K562 (cell line): ENCODE measurements around the gene CDH5. TPM values are rescaled to one million over a fixed set of nuclear protein-coding genes. Genes with fewer than 3 reads are reported as not detected.
A peak's percentile ranks its signal among the peaks of the same experiment; 100 is the strongest.
"Not testable (repeated sequence)": the region's sequence is repeated elsewhere in the genome, so short reads cannot be mapped to it uniquely, and the experiment has no call there.

Experiments used
- ATAC-seq: fragments of 200-7000 bp; cut with Tn5 transposase; 3 replicates; pipeline ENCODE4 v1.9.1; 2020; ENCODE audit warnings: moderate library complexity
- BruUV-seq: library from RNA; stranded (reverse); fragments of 400-500 nt; replicated peaks from 2 replicates; lab custom pipeline; 2021; lab: Mats Ljungman, UMichigan
- CTCF ChIA-PET: fragments of 300-600 bp; formaldehyde crosslinking; extraction: SDS; loops from one replicate; lab custom pipeline; 2021; ENCODE audit warnings: low intra/inter-chr PET ratio; lab: Yijun Ruan, JAX
- POLR2A ChIA-PET: fragments of 300-600, 350-650 bp; sonication (Branson Sonifier 250); formaldehyde crosslinking; extraction: SDS; loops from one replicate; lab custom pipeline; 2021; ENCODE audit warnings: antibody characterized with exemption, inconsistent platforms; lab: Yijun Ruan, JAX
- DNase-seq, 4 experiments: peaks; one replicate each; pipeline versions ENCODE4 v3.0.0 to v3.0.0-alpha.2; 2011 to 2018; ENCODE audit warnings: low spot score in 3 of 4, mixed read lengths in 3 of 4; ENCODE audit errors: extremely low read depth in 1 of 4
- FAIRE-seq: peaks from 2 replicates; lab custom pipeline; 2011; peaks lifted over from hg19 to GRCh38; lab: Jason Lieb, UNC
- H2AFZ ChIP-seq: 2 replicates; pipeline ENCODE4 v1.6.0; 2011; ENCODE audit warnings: low read depth, low read length, control low read depth, inconsistent platforms
- H3K27ac ChIP-seq: fragments of 200-600 bp; 3 replicates; pipeline ENCODE4 v1.8.0; 2011; ENCODE audit warnings: low read depth, mild to moderate bottlenecking, control low read depth, inconsistent platforms, low read length, moderate library complexity, mixed read lengths; ENCODE audit errors: extremely low read depth
- H3K27me3 ChIP-seq, 2 experiments: fragments of 300-600 bp in 1 of 2; 2 replicates in 1 of 2; 3 replicates in 1 of 2; pipeline versions ENCODE4 v1.6.0 to v1.8.0; 2011; ENCODE audit warnings: inconsistent platforms in 2 of 2, low read length in 2 of 2, mild to moderate bottlenecking in 1 of 2, mixed read lengths in 1 of 2, moderate library complexity in 1 of 2; ENCODE audit not compliant: control insufficient read depth in 2 of 2, insufficient read depth in 2 of 2
- H3K36me3 ChIP-seq: fragments of 300-600 bp; 3 replicates; pipeline ENCODE4 v1.8.0; 2011; ENCODE audit warnings: mild to moderate bottlenecking, low read length, inconsistent platforms; ENCODE audit not compliant: control insufficient read depth, insufficient read depth
- H3K4me1 ChIP-seq, 2 experiments: fragments of 200-600 bp in 1 of 2; replicated peaks in 1 of 2; 2 replicates in 1 of 2; 3 replicates in 1 of 2; pipeline versions ENCODE4 v1.5.1 to v1.8.0; 2011; ENCODE audit warnings: inconsistent platforms in 2 of 2, low read length in 2 of 2, mild to moderate bottlenecking in 1 of 2, mixed read lengths in 1 of 2, moderate library complexity in 1 of 2; ENCODE audit not compliant: control insufficient read depth in 2 of 2, insufficient read depth in 2 of 2
- H3K4me2 ChIP-seq: 2 replicates; pipeline ENCODE4 v1.6.1; 2011; ENCODE audit warnings: low read length, control low read depth, inconsistent platforms, mixed read lengths; ENCODE audit not compliant: insufficient read depth
- H3K4me3 ChIP-seq: fragments of 200-600 bp; sonication (generic), shearing (Covaris generic); 2 replicates; pipeline ENCODE4 v1.5.1; 2016; ENCODE audit warnings: control low read depth, inconsistent platforms
- H3K79me2 ChIP-seq: fragments of 200-600 bp; 3 replicates; pipeline ENCODE4 v1.8.0; 2011; ENCODE audit warnings: low read length, inconsistent platforms; ENCODE audit not compliant: control insufficient read depth, insufficient read depth
- H3K9ac ChIP-seq, 2 experiments: 2 replicates each; pipeline versions ENCODE4 v1.6.0 to v1.6.1; 2011; ENCODE audit warnings: low read depth in 2 of 2, low read length in 2 of 2, control low read depth in 1 of 2, inconsistent platforms in 1 of 2, mild to moderate bottlenecking in 1 of 2, mixed read lengths in 1 of 2; ENCODE audit not compliant: insufficient read depth in 1 of 2
- H3K9me1 ChIP-seq: one replicate; pipeline ENCODE4 v1.6.0; 2011; ENCODE audit warnings: inconsistent platforms, mild to moderate bottlenecking, low read length, moderate library complexity; ENCODE audit not compliant: control insufficient read depth, insufficient read depth
- H3K9me3 ChIP-seq: replicated peaks from 2 replicates; pipeline ENCODE4 v1.5.1; 2011; ENCODE audit warnings: low read depth, low read length, inconsistent platforms; ENCODE audit not compliant: control insufficient read depth, insufficient read depth
- H4K20me1 ChIP-seq: replicated peaks from 2 replicates; pipeline ENCODE4 v1.6.1; 2011; ENCODE audit warnings: low read length, inconsistent platforms, mixed read lengths; ENCODE audit not compliant: control insufficient read depth, insufficient read depth
- BRF1 ChIP-seq: IDR thresholded peaks from 3 replicates; pipeline ENCODE4 v1.6.1; 2011; ENCODE audit warnings: borderline replicate concordance, mild to moderate bottlenecking; ENCODE audit not compliant: insufficient read length; ENCODE audit errors: extremely low read depth
- CAMTA2 ChIP-seq: fragments of 250-450 bp; sonication (Bioruptor Pico); conservative IDR thresholded peaks from 2 replicates; pipeline ENCODE4 v1.5.1; 2022
- PKNOX1 ChIP-seq: fragments of 450-650 bp; IDR thresholded peaks from 2 replicates; pipeline ENCODE4 v1.6.1; 2016
- RBM22 ChIP-seq: fragments of 200-400 bp; formaldehyde crosslinking; IDR thresholded peaks from 2 replicates; pipeline ENCODE4 v1.6.1; 2018; ENCODE audit warnings: low read length, low read depth; ENCODE audit not compliant: poor library complexity, severe bottlenecking
- RBM34 ChIP-seq: fragments of 200-400 bp; formaldehyde crosslinking; IDR thresholded peaks from 2 replicates; pipeline ENCODE4 v1.6.1; 2018; ENCODE audit warnings: low read length, borderline replicate concordance; ENCODE audit not compliant: insufficient read depth
- STAT6 ChIP-seq: sonication (generic); formaldehyde crosslinking; IDR thresholded peaks from 2 replicates; pipeline ENCODE4 v1.8.1; 2023; ENCODE audit warnings: mild to moderate bottlenecking, missing genetic modification reagents
- TSC22D4 ChIP-seq: fragments of 450-650 bp; IDR thresholded peaks from 2 replicates; pipeline ENCODE4 v1.6.1; 2016; ENCODE audit warnings: missing genetic modification characterization, missing biosample characterization, control low read depth
- ZNF431 ChIP-seq: sonication (generic); formaldehyde crosslinking; IDR thresholded peaks from 2 replicates; pipeline ENCODE4 v1.8.0; 2022; ENCODE audit warnings: mild to moderate bottlenecking, missing genetic modification reagents
- ZNF57 ChIP-seq: fragments of 450-650 bp; formaldehyde crosslinking; IDR thresholded peaks from 2 replicates; pipeline ENCODE4 v1.4.0; 2020; ENCODE audit warnings: mild to moderate bottlenecking, moderate library complexity
- WGBS: fragments of 100-300 bp; shearing (Covaris generic); methylation state at CpG from one replicate; pipeline ENCODE4 v1.1.6; 2016; ENCODE audit warnings: low coverage, mixed read lengths; ENCODE audit not compliant: insufficient coverage; ENCODE audit errors: missing lambda C conversion rate; 5-methylcytosine and 5-hydroxymethylcytosine counted together
- in situ Hi-C: fragments of 300-500 bp; cut with MboI; formaldehyde crosslinking; loops from 4 replicates; pipeline ENCODE4 v1.15.0; 2018; ENCODE audit warnings: inconsistent platforms, mixed read lengths
- intact Hi-C: fragments of 100-400 bp; cut with micrococcal nuclease; formaldehyde crosslinking; loops from 2 replicates; pipeline ENCODE4 v1.14.2; 2022
- polyA plus RNA-seq, 8 experiments: library from polyadenylated mRNA; depleted of rRNA in 4 of 8; stranded (reverse) in 5 of 8; unstranded in 3 of 8; fragments of >200 nt; fragmentation: Nextera tagmentation in 2 of 8; fragmentation: Illumina TruSeq in 1 of 8; extraction: Ambion mirVana in 2 of 8; extraction: Trizol in 1 of 8; gene quantifications; 2 replicates each; pipeline versions ENCODE4 v1.2.1 to v1.2.3, GENCODE V29; 2011 to 2014; ENCODE audit warnings: inconsistent platforms in 1 of 8, missing spikeins in 1 of 8
- total RNA-seq, 7 experiments: library from RNA; depleted of rRNA in 6 of 7; stranded (reverse); fragments of >200 nt in 6 of 7; fragmentation: Illumina TruSeq in 2 of 7; extraction: Trizol in 2 of 7; gene quantifications; 2 replicates each; pipeline versions ENCODE4 v1.2.1 to v1.2.3, GENCODE V29; 2011 to 2021; ENCODE audit warnings: low replicate concordance in 1 of 7

CDH5 gene
- total and polyA plus RNA-seq, 9 of the 15 experiments (the other 6 are each of a cell fraction or from before 2014, with no cell fraction given), result not detected

- H2AFZ ChIP-seq, H3K79me2 ChIP-seq, H3K4me2 ChIP-seq, FAIRE-seq, H3K4me3 ChIP-seq, H3K27ac ChIP-seq, intact Hi-C loops, H3K9ac ChIP-seq, H3K9me1 ChIP-seq: not testable (repeated sequence)
- peaks cover 0 to 13% of the 10 kb centered on the region in 2 experiments; a peak in 2 of 5 replicates for H3K4me1 ChIP-seq
- peak; percentile 87 for TF ChIP-seq ZNF431 (CRISPR knock-in tag)
- TF ChIP-seq, all 486 proteins: peak for 1; not testable (repeated sequence) for 485
- CTCF ChIA-PET, ATAC-seq, H3K9me3 ChIP-seq, in situ Hi-C loops, H3K36me3 ChIP-seq, BruUV-seq, POLR2A ChIA-PET, H4K20me1 ChIP-seq, DNase-seq: not testable (repeated sequence)
- 0% methylated on average over 2 of the region's 2 CpGs for WGBS
- H3K27me3 ChIP-seq, result peaks cover 1 to 15% of the 10 kb centered on the region in 2 experiments; a peak in 4 of 5 replicates
These were observed 35.0 kb upstream of the CDH5 start for GRCh38 chr16:66331464-66331863.

- no TSS peak for BruUV-seq
- Histone ChIP-seq H3K27me3 (peaks cover 0 to 7% of the 10 kb centered on the region in 2 experiments; a peak in 1 of 5 replicates), H3K9me1 (no peaks in the 10 kb centered on the region), H3K4me2 (no peak overlapping the region), H2AFZ (no peak overlapping the region), H3K27ac (no peak overlapping the region), H3K4me1 (no peaks in the 10 kb centered on the region; a peak in 1 of 5 replicates), H3K4me3 (no peak overlapping the region), H3K79me2 (no peaks in the 10 kb centered on the region), H3K36me3 (no peaks in the 10 kb centered on the region), H4K20me1 (no peaks in the 10 kb centered on the region), H3K9me3 (no peaks in the 10 kb centered on the region), H3K9ac (no peak overlapping the region)
- no peak for TF ChIP-seq CAMTA2 (CRISPR knock-in tag)
- no peak for TF ChIP-seq RBM34
- TF ChIP-seq RBM22, result no peak
- TF ChIP-seq PKNOX1, result no peak
- no peak for TF ChIP-seq STAT6 (CRISPR knock-in tag)
- no peak for TF ChIP-seq ZNF57 (CRISPR knock-in tag)
- TF ChIP-seq TSC22D4 (tag), result no peak
- no peak for TF ChIP-seq BRF1
- DNase-seq, result no peak
- in situ Hi-C loops, result no loop called here
- POLR2A ChIA-PET, result interaction anchor here (0.7 kb wide), 1 partner anchor 12 kb away, joined by 3 read pairs; no protein-coding TSS in a partner anchor
- CTCF ChIA-PET, result no interaction called here
- FAIRE-seq, result no peak
- intact Hi-C loops, result no loop called here
- ATAC-seq, result no peak
- 3% methylated on average over 15 of the region's 15 CpGs for WGBS
These were observed 33.6 kb upstream of the CDH5 start for GRCh38 chr16:66332634-66333610.
